ENCODE measurements around the gene KATNA1.

KATNA1 gene

GRCh38 chr6:149614337-149614736 lies 34.2 kb downstream of the KATNA1 start:
- no peak for DNase-seq (ENCODE audit: low read depth in 2 of 2, low spot score in 1 of 2)

- DNase-seq (ENCODE audit: low read depth in 2 of 2, low spot score in 1 of 2) = no peak
Observed at GRCh38 chr6:149608381-149608982, 40.0 kb downstream of the KATNA1 start.

GRCh38 chr6:149600508-149600907 lies 48.0 kb downstream of the KATNA1 start:
- DNase-seq (ENCODE audit: low read depth in 2 of 2, low spot score in 1 of 2) = no peak

GRCh38 chr6:149593408-149593807 lies 55.1 kb downstream of the KATNA1 start:
- DNase-seq (ENCODE audit: low read depth in 2 of 2, low spot score in 1 of 2) = no peak

- DNase-seq (ENCODE audit: low read depth in 2 of 2, low spot score in 1 of 2) = no peak
Observed at GRCh38 chr6:149592983-149593382, 55.5 kb downstream of the KATNA1 start.

GRCh38 chr6:149586149-149586548 lies 62.4 kb downstream of the KATNA1 start:
- DNase-seq (ENCODE audit: low read depth in 2 of 2, low spot score in 1 of 2) = no peak

GRCh38 chr6:149581349-149581748 lies 67.2 kb downstream of the KATNA1 start:
- DNase-seq (ENCODE audit: low read depth in 2 of 2, low spot score in 1 of 2) = no peak

GRCh38 chr6:149580880-149581279 lies 67.6 kb downstream of the KATNA1 start:
- no peak for DNase-seq (ENCODE audit: low read depth in 2 of 2, low spot score in 1 of 2)

GRCh38 chr6:149567945-149568585 lies 80.4 kb downstream of the KATNA1 start:
- DNase-seq (ENCODE audit: low read depth in 2 of 2, low spot score in 1 of 2) = no peak

GRCh38 chr6:149567194-149567586 lies 81.3 kb downstream of the KATNA1 start:
- DNase-seq (ENCODE audit: low read depth in 2 of 2, low spot score in 1 of 2) = no peak

GRCh38 chr6:149566410-149567193 lies 81.9 kb downstream of the KATNA1 start:
- DNase-seq (ENCODE audit: low read depth in 2 of 2, low spot score in 1 of 2) = peak in 1 of 2 donors; percentile 36

- peak; percentile 85 to 90 for DNase-seq (ENCODE audit: low read depth in 2 of 2, low spot score in 1 of 2)
Observed at GRCh38 chr6:149565527-149566409, 82.7 kb downstream of the KATNA1 start, which contains the start of gene GINM1. Gene GINM1 (plus strand): TSS chr6:149566375. CDS start chr6:149566415, 40 bp downstream.

GRCh38 chr6:149563928-149564325 lies 84.6 kb downstream of the KATNA1 start:
- no peak for DNase-seq (ENCODE audit: low read depth in 2 of 2, low spot score in 1 of 2)

- no peak for DNase-seq (ENCODE audit: low read depth in 2 of 2, low spot score in 1 of 2)
Observed at GRCh38 chr6:149563203-149563927, 85.1 kb downstream of the KATNA1 start.

- DNase-seq (ENCODE audit: low read depth in 2 of 2, low spot score in 1 of 2) = no peak
Observed at GRCh38 chr6:149560736-149561135, 87.8 kb downstream of the KATNA1 start.

GRCh38 chr6:149559389-149559788 lies 89.1 kb downstream of the KATNA1 start:
- DNase-seq (ENCODE audit: low read depth in 2 of 2, low spot score in 1 of 2) = no peak

GRCh38 chr6:149558029-149558428 lies 90.5 kb downstream of the KATNA1 start:
- DNase-seq (ENCODE audit: low read depth in 2 of 2, low spot score in 1 of 2) = no peak

- DNase-seq (ENCODE audit: low read depth in 2 of 2, low spot score in 1 of 2) = no peak
Observed at GRCh38 chr6:149551920-149552319, 96.6 kb downstream of the KATNA1 start.

GRCh38 chr6:149545754-149546471 lies 102.6 kb downstream of the KATNA1 start, which contains the start of gene PPIL4:
Gene PPIL4 (minus strand): TSS chr6:149546043. CDS start chr6:149546005, 38 bp downstream.
- peak; percentile 91 to 92 for DNase-seq (ENCODE audit: low read depth in 2 of 2, low spot score in 1 of 2)

All from stimulated activated CD8-positive, alpha-beta memory T cell treated with anti-CD3 and anti-CD28 coated beads, Interleukin-4, amount 100 ng/mL, for 4 hours (primary cell).